ENCODE measurements around the gene ASPA.
"Not testable (repeated sequence)": the region's sequence is repeated elsewhere in the genome, so short reads cannot be mapped to it uniquely, and the experiment has no call there.

DNA sequence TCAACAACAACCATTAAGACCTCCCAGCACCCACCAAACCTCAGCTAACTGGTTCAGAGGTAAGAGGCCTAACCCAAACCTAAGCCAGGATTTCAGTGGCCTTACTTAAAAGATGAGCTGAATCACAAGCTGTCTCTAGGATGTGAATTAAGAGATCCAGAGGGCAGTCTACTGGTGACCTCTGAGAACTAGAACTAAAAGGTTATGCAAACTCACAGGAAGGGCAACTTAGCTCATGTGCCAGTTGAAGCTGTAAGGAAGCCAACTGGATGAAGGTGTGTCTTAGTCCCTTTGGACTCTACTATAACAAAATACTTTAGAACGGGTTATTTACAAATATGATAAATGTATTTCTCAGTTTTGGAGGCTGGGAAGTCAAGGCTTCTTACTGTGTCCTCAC, 9.4 kb upstream of the ASPA start:
- TF ChIP-seq MYC (IDR thresholded peaks at IDR 0.05; ENCODE audit: insufficient read depth, insufficient read length, insufficient replicate concordance, low read length, severe bottlenecking); ZNF274 (IDR thresholded peaks at IDR 0.05; ENCODE audit: insufficient read depth, insufficient read length): not testable (repeated sequence)
- TF ChIP-seq, protein P1, sequence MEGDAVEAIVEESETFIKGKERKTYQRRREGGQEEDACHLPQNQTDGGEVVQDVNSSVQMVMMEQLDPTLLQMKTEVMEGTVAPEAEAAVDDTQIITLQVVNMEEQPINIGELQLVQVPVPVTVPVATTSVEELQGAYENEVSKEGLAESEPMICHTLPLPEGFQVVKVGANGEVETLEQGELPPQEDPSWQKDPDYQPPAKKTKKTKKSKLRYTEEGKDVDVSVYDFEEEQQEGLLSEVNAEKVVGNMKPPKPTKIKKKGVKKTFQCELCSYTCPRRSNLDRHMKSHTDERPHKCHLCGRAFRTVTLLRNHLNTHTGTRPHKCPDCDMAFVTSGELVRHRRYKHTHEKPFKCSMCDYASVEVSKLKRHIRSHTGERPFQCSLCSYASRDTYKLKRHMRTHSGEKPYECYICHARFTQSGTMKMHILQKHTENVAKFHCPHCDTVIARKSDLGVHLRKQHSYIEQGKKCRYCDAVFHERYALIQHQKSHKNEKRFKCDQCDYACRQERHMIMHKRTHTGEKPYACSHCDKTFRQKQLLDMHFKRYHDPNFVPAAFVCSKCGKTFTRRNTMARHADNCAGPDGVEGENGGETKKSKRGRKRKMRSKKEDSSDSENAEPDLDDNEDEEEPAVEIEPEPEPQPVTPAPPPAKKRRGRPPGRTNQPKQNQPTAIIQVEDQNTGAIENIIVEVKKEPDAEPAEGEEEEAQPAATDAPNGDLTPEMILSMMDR (IDR thresholded peaks at IDR 0.05 in 2 of 3, conservative IDR thresholded peaks at IDR 0.05 in 1 of 3; ENCODE audit: control insufficient read depth in 2 of 3, extremely low read depth in 1 of 3, insufficient read depth in 1 of 3, low read depth in 3 of 3, low read length in 3 of 3) = not testable (repeated sequence)

Data from GM12878 (cell line).